Dedifferentiated amniotic fluid mesenchymal stem cell (primary cell): Measurements from ENCODE around the gene TOP3A.
A peak's percentile ranks its signal among the peaks of the same experiment; 100 is the strongest.

Experiments
- DNase-seq: peaks from one replicate; pipeline ENCODE4 v3.0.0-alpha.2; 2016; ENCODE audit errors: extremely low spot score

Gene TOP3A

DNA sequence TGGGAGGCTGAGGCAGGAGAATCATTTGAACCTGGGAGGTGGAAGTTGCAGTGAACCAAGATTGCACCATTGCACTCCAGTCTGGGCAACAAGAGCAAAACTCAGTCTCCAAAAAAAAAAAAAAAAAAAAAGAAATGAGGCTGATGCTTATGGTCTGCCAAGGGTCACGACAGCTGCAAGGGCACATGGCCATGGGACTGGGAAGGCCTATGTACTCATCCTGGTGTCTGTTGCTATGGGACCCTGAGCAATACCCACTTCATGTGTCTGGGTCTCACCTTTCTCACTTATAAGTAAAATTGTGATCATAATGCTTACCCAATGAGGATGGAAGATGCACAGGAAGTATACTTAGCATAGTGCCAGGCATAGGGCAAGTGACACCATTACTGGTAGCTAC is 37.7 kb downstream of the TOP3A start:
- DNase-seq, result no peak

- no peak for DNase-seq
These were observed 44.5 kb downstream of the TOP3A start for GRCh38 chr17:18270046-18270931.

DNA sequence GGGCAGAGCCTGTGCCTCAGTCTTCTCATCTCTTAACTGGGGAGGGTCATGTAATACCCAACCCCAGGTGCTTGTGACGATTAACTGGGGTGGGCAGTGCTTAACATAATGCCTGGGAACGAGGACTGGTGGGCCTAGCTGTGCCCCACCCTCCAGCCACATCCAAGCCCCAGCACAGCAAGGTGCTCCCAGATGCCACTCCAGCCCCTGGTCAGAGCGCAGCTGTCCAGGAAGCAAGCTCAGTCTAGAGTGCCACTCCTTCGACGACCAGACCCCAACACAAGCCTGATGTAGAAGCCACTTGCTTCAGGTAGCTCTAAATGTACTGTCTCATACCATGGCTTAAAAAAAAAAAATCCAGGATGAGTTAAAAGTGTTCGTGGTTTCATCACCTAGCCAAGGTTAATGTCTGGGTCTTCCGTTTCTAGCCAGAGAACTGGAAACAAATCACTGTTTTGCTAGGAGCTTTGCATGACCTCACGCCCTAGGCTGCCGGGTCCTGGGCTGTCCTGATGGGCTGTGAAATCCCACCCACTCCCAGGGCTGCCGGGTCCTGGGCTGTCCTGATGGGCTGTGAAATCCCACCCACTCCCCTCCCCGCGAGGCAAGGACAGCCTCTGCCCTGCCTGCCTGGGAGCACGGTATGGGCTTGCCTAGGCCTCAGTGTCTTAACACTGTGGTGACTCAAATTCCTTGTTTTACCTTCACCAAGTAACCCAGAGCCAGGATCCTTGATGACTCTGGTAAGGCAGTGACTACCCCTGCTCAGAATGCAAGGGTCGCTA is 46.7 kb downstream of the TOP3A start:
- DNase-seq, result no peak

- DNase-seq, result no peak
These were observed 47.4 kb downstream of the TOP3A start for GRCh38 chr17:18267366-18267765.

GRCh38 chr17:18263885-18264682 is 50.7 kb downstream of the TOP3A start:
- DNase-seq, result no peak

- no peak for DNase-seq
These were observed 52.2 kb downstream of the TOP3A start for GRCh38 chr17:18262641-18263040.

GRCh38 chr17:18262111-18262510 is 52.7 kb downstream of the TOP3A start:
- no peak for DNase-seq

DNA sequence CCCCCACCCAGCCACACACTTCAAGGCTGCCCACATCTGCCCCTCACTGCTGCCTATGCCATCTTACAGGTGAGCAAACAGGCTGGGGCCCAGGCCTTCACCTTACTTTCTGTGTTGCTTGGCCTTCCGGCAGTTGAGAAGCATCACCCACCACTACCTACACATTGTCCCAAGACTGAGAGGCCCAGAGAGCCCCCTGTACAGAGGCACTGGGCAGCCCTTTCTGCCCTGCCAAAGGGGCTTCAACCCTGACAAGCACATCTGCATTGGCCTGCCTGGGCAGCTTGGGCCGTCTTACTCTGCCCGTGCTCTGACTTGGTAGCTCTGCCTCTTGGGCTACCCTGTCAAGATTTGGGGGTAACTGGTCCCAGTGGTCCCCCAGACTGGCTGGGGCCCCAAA is 53.1 kb downstream of the TOP3A start:
- DNase-seq, result no peak

- DNase-seq, result no peak
These were observed 53.7 kb downstream of the TOP3A start for GRCh38 chr17:18261146-18261515.

- DNase-seq, result peak; percentile 92
These were observed 54.3 kb downstream of the TOP3A start, which contains the start of gene MIEF2 for GRCh38 chr17:18260332-18261145. Gene MIEF2 (plus strand): TSS chr17:18260662. CDS start chr17:18262721, 2,059 bp downstream.

- DNase-seq, result no peak
These were observed 55.0 kb downstream of the TOP3A start for GRCh38 chr17:18259621-18260331.

DNA sequence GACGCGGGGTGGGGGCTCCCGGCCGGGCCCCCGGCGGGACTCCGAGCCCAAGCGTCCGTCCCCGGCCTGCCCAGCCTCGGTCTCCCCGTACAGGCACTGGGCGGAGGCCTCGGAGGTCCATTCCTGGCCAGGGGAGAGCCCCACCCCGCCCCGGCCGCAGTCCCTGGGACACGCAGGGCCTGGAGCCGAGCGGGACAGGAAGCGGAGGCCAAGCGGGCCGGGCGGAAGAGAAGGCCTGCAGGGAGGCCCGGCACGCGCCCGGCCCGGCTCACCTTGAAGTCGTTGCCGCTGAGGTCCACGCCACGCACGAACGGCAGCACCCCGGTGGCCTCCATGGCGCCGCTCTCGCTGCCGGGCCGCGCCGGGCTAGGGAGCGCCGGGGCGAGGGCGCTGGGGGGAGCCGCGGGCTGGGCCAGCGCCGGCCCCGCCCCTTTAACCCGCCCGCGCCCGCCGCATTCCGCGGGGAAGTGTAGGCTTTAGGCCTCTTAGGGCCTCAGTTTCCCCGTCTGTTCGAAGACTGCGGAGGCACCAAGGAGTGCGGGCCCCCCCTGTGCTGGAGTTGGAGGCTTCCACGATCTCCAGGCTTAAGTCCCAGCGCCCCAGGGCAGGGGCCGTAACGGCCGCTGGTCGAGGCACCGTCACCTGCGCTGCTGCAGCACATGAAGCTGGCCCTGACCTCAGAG is 56.3 kb downstream of the TOP3A start, which contains the start of gene FLII:
TSS of gene FLII (minus strand) at position 383 of the 683 bp plus-strand sequence. CDS start at position 335, 48 bp downstream.
- peak; percentile 16 for DNase-seq

- peak; percentile 55 for DNase-seq
These were observed 56.8 kb downstream of the TOP3A start for GRCh38 chr17:18257982-18258355.

DNA sequence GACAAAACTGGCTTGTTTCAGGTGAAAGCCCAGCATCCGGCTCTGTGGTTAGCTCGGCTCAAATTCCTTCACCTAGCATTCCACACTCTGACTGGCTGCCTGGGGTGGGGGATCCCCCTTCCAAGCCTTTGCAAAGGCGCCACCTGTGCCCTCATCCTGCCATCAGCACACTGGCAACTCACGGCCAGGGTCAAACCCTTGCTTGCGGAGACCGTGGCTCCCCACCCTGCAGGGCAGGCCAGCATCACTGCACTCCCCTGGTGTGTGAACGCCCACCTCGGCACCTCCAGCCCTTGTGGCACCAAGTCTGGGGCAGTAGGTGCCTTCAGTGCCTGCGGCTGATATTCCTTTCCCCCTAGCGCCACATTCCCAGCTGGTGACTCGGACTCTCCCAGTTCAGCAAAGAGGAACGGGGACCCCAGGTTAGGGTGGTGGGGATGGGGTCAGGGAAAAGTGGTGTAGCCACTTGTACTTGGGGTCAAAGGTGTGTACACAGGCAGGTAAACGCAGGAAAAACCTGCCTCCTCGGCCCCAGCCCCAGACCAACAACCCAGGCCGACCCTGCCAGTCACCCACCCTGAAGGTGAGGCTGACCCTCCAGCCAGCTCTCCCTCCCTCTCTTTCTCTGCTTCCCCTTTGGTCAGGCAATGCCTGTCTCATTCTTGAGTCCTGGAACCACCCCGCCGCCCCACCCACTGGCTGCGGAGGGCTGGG is 57.4 kb downstream of the TOP3A start:
- DNase-seq, result peak; percentile 17

GRCh38 chr17:18256776-18257175 is 58.0 kb downstream of the TOP3A start:
- no peak for DNase-seq

DNA sequence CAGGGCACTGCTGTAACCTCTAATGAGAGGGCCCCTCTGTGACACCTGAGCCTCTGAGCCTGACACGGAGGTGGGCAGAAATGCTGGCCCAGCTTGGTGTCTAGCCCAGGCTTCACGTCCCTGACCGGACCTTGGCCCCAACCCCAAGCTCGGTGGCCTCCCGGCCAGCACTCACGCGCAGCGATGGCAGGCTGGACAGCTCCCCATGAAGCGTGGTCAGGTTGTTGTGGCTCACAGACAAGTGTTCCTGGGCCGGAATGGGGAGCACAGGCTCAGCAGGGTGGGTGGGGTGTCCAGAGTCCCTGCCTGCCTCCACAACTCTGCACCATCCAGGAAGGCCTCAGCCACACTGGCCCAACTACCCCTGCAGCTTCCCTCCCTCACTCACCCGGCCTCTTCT is 58.4 kb downstream of the TOP3A start:
- no peak for DNase-seq

DNA sequence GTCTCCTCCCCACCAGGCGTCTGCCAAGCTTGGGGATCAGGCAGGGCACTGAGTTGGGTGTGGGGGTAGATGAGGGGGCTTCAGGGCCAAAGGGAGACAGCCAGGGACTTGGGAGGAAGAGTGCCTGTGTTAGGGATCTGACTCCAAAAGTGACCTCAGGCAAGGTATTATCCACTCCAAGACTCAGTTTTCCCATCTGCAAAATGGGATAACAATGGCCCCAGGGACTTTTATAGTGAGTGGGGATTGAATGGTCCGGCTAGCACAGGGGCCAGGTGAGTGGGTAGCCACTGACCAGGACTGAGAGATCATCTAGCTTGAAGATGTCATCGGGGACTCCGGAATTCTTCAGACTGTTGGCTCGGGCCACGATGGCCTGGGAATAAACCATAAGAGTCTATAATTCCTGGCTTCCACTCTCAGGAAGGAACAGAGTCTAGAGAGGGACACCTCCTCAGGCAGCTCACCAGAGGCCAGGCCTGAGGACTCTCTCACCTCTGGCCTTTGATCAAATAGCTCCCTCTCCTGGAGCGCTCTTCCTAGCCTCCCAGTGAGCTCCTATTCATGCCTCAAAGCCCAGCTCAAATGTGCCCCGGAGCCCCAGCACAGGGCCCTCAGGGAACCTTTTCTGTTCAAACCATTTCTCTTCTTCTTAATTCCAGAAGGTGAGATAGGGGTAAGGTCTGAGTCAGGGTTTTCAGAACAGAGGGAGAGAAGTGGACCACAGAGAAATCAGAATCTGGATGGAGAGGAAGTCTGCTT is 59.7 kb downstream of the TOP3A start:
- no peak for DNase-seq
